ENCODE data around the gene VAC14. TPM values are rescaled to one million over a fixed set of nuclear protein-coding genes. Genes with fewer than 3 reads are reported as not detected.

VAC14 gene
- total and polyA plus RNA-seq, 2 experiments from 2014 or later = 27.1 to 32.4 TPM

DNA sequence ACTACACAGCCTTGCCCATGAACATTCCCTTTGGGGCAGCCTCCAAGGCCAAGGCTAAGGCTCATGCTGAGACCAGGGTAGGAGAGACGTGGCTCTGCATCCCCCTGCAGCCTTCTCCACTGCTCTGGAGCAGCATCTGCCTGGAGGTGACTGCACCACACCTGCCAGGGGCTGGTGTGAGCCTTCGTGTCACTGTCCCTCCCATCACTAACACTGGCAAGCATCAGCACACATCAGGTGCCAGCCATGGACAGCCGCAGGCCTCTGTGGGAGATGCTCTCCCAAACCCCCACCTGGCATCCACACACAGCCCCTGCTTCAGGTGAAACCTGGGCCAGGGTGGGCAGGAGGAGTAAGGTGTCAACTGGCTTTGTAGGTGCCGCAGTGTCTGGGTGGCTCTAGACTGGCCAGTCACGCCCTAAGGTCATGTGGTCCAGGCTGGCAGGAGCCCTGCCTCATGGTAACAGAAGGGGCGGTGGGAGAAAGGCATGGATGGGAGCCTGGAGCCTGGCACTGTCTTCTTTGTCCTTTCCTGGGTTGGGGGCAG, 97.0 kb downstream of the VAC14 start:
- peak overlapping the region; percentile 11 for H3K4me2 ChIP-seq (ENCODE audit: unreplicated experiment)
- no peaks in the 10 kb centered on the region for H3K9me3 ChIP-seq (ENCODE audit: low read depth)

DNA sequence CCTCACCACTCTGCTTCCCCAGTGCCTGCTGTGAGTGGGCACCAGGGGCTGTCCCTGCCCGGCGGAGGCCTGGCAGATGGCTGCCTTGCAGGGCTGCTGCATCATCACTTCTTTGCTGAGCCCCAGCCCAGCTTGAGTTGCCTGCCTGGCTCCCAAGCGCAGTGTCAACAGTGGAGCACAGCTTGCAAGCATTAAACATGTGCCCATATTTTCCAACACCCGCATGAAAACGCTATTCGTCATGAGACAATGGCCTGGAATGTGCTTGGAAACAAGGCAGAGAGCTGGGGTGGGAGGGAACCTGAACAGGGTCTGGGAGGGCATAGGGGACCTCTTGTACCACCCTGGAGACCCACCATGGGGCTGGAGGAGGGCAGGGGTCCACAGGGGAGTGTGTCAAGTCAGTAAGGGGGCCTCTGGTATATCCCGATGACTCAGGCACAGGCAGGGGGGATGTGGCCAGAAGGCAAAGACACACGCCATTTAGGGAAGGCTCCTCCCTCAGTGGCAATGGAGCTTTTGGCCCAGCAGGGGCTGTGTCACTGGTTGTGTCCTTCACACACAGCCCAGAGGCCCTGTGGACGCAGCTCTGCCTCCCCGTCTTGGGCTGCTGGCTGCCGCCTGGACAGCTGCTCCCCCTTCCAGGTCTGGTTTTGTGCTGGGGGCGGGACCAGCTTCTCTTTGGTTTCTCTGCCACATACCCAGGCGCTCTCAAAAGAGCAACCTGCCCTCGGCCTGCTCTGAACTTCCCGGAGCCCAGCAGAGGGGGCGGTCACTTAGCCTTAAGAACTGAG, 97.7 kb downstream of the VAC14 start:
- WGBS, 2 experiments (ENCODE audit: low coverage in 1 of 2, low lambda C conversion rate in 2 of 2, missing lambda C conversion rate in 2 of 2) = 2 to 3% methylated on average over 15 of the region's 16 CpGs
- peak overlapping the region; percentile 38 for H3K4me2 ChIP-seq (ENCODE audit: unreplicated experiment)
- H3K4me3 ChIP-seq = no peak overlapping the region
- DNase-seq = peak; percentile 99
- H3K36me3 ChIP-seq (ENCODE audit: low read depth) = no peaks in the 10 kb centered on the region
- no peaks in the 10 kb centered on the region for H3K9me3 ChIP-seq (ENCODE audit: low read depth)
- peaks cover 56% of the 10 kb centered on the region for H3K4me1 ChIP-seq (ENCODE audit: insufficient read depth)
- no peaks in the 10 kb centered on the region for H3K27me3 ChIP-seq (replicated peaks; ENCODE audit: insufficient read depth)
- peak overlapping the region; percentile 98 for H3K27ac ChIP-seq
- H3F3A ChIP-seq (ENCODE audit: insufficient read depth) = peaks cover 28% of the 10 kb centered on the region
- H4K20me1 ChIP-seq (ENCODE audit: insufficient read depth) = no peaks in the 10 kb centered on the region
- no peaks in the 10 kb centered on the region for H3K79me2 ChIP-seq (ENCODE audit: insufficient read depth)
- no peaks in the 10 kb centered on the region for H3K9me2 ChIP-seq (ENCODE audit: insufficient read depth)
- in situ Hi-C loops (cut with MboI) = no loop called here
- peak overlapping the region; percentile 58 for H2AFZ ChIP-seq
- peak overlapping the region; percentile 80 for H3K9ac ChIP-seq
- TF ChIP-seq EZH2phosphoT487 (IDR thresholded peaks at IDR 0.05; ENCODE audit: insufficient read depth, low read depth) (no peak), EZH2 (IDR thresholded peaks at IDR 0.05; ENCODE audit: insufficient read depth, poor library complexity, severe bottlenecking) (no peak)

More for the DNA sequence above, 97.0 kb downstream of the VAC14 start:
- in situ Hi-C loops (cut with MboI) = no loop called here
- Histone ChIP-seq H3K9ac (peak overlapping the region; percentile 80), H3K27me3 (replicated peaks; ENCODE audit: insufficient read depth) (no peaks in the 10 kb centered on the region), H2AFZ (no peak overlapping the region), H3K9me2 (ENCODE audit: insufficient read depth) (no peaks in the 10 kb centered on the region), H3K79me2 (ENCODE audit: insufficient read depth) (no peaks in the 10 kb centered on the region), H3K4me1 (ENCODE audit: insufficient read depth) (peaks cover 56% of the 10 kb centered on the region), H3K4me3 (no peak overlapping the region), H3K36me3 (ENCODE audit: low read depth) (no peaks in the 10 kb centered on the region), H3F3A (ENCODE audit: insufficient read depth) (peaks cover 28% of the 10 kb centered on the region), H3K27ac (peak overlapping the region; percentile 98), H4K20me1 (ENCODE audit: insufficient read depth) (no peaks in the 10 kb centered on the region)
- WGBS, 2 experiments (ENCODE audit: low coverage in 1 of 2, low lambda C conversion rate in 2 of 2, missing lambda C conversion rate in 2 of 2) = 57 to 61% methylated on average over 5 to 6 of the region's 6 CpGs
- no peak for DNase-seq
- no peak for TF ChIP-seq EZH2 (IDR thresholded peaks at IDR 0.05; ENCODE audit: insufficient read depth, poor library complexity, severe bottlenecking)
- no peak for TF ChIP-seq EZH2phosphoT487 (IDR thresholded peaks at IDR 0.05; ENCODE audit: insufficient read depth, low read depth)

DNA sequence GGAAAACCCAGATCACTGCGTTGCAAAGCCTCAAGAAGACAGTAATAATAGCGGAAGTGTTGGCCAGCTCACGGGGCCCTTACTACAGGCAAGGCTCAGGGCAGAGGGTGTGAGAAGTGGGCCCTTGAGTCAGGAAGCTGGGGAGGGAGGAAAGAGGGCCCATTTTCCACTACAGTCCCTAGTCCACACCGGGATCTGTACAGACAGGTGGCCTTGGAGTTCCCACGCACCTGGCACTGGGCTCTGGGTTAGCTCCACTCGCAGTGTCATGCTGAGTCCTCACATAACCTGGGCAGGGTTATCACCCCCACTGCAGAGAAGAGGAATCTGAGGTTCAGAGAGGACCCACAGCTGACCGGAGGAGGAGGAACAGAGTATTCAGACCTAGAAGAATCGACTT, 98.3 kb downstream of the VAC14 start:
- peak overlapping the region; percentile 38 for H3K4me2 ChIP-seq (ENCODE audit: unreplicated experiment)
- H3K9me2 ChIP-seq (ENCODE audit: insufficient read depth) = no peaks in the 10 kb centered on the region
- H3K9ac ChIP-seq = peak overlapping the region; percentile 80
- no peak for TF ChIP-seq EZH2 (IDR thresholded peaks at IDR 0.05; ENCODE audit: insufficient read depth, poor library complexity, severe bottlenecking)
- no peak for TF ChIP-seq EZH2phosphoT487 (IDR thresholded peaks at IDR 0.05; ENCODE audit: insufficient read depth, low read depth)
- H3K9me3 ChIP-seq (ENCODE audit: low read depth) = no peaks in the 10 kb centered on the region
- no peaks in the 10 kb centered on the region for H3K79me2 ChIP-seq (ENCODE audit: insufficient read depth)
- no peaks in the 10 kb centered on the region for H4K20me1 ChIP-seq (ENCODE audit: insufficient read depth)
- H3K27ac ChIP-seq = peak overlapping the region; percentile 98
- WGBS, 2 experiments (ENCODE audit: low coverage in 1 of 2, low lambda C conversion rate in 2 of 2, missing lambda C conversion rate in 2 of 2) = 68 to 69% methylated on average over 8 of the region's 8 CpGs
- in situ Hi-C loops (cut with MboI) = no loop called here
- no peak for DNase-seq
- peaks cover 28% of the 10 kb centered on the region for H3F3A ChIP-seq (ENCODE audit: insufficient read depth)
- no peaks in the 10 kb centered on the region for H3K36me3 ChIP-seq (ENCODE audit: low read depth)
- H3K27me3 ChIP-seq (replicated peaks; ENCODE audit: insufficient read depth) = no peaks in the 10 kb centered on the region
- H3K4me3 ChIP-seq = no peak overlapping the region
- H2AFZ ChIP-seq = 0 out of 2 replicates have a peak overlapping the region, but pooled peaks have one; percentile 58
- H3K4me1 ChIP-seq (ENCODE audit: insufficient read depth) = peaks cover 54% of the 10 kb centered on the region

DNA sequence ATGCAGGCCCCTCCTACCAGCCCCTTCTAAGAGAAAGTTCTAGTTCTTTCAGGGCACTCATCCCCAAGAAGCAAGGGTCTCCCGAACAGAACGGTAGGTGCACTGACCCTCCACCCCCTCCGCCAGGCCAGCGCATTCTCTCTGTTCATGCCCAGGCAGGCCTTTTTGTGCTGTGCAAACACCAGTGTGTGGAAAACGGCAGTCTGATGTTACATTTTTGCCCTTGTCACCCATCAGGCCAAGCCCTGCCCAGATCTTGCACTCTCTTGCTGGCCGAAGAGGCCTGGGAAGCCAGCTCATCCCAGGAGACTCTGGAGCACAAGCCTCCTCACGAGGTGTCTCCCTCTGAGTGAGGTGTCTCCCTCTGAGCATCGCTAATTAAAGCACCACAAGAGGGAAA, 99.0 kb downstream of the VAC14 start:
- no peak for DNase-seq
- no peaks in the 10 kb centered on the region for H3K36me3 ChIP-seq (ENCODE audit: low read depth)
- no peak for TF ChIP-seq EZH2 (IDR thresholded peaks at IDR 0.05; ENCODE audit: insufficient read depth, poor library complexity, severe bottlenecking)
- no peak for TF ChIP-seq EZH2phosphoT487 (IDR thresholded peaks at IDR 0.05; ENCODE audit: insufficient read depth, low read depth)
- peak overlapping the region; percentile 98 for H3K27ac ChIP-seq
- no peaks in the 10 kb centered on the region for H4K20me1 ChIP-seq (ENCODE audit: insufficient read depth)
- WGBS, 2 experiments (ENCODE audit: low coverage in 1 of 2, low lambda C conversion rate in 2 of 2, missing lambda C conversion rate in 2 of 2) = 80 to 87% methylated on average over 8 of the region's 8 CpGs
- in situ Hi-C loops (cut with MboI) = no loop called here
- H3K9me3 ChIP-seq (ENCODE audit: low read depth) = no peaks in the 10 kb centered on the region
- H3K4me1 ChIP-seq (ENCODE audit: insufficient read depth) = peaks cover 54% of the 10 kb centered on the region
- no peak overlapping the region for H3K4me2 ChIP-seq (ENCODE audit: unreplicated experiment)
- H3K79me2 ChIP-seq (ENCODE audit: insufficient read depth) = no peaks in the 10 kb centered on the region
- H3K27me3 ChIP-seq (replicated peaks; ENCODE audit: insufficient read depth) = no peaks in the 10 kb centered on the region
- H2AFZ ChIP-seq = no peak overlapping the region
- peaks cover 27% of the 10 kb centered on the region for H3F3A ChIP-seq (ENCODE audit: insufficient read depth)
- H3K9me2 ChIP-seq (ENCODE audit: insufficient read depth) = no peaks in the 10 kb centered on the region
- no peak overlapping the region for H3K4me3 ChIP-seq
- H3K9ac ChIP-seq = peak overlapping the region; percentile 80

Measured in GM23248 (cell line).